GM12874 (cell line): ENCODE measurements around the gene RPP40.

ENCODE experiments used
- CTCF ChIP-seq: IDR thresholded peaks from 2 replicates; pipeline ENCODE4 v1.5.1; 2011; ENCODE audit warnings: low read depth, mild to moderate bottlenecking, control low read depth, low read length, moderate library complexity; ENCODE audit not compliant: insufficient read depth

RPP40 gene

GRCh38 chr6:4965562-4966389 is 38.1 kb downstream of the RPP40 start:
- no peak for TF ChIP-seq CTCF

- TF ChIP-seq CTCF = no peak
Observed at GRCh38 chr6:4964675-4965561, 38.9 kb downstream of the RPP40 start.

- TF ChIP-seq CTCF = no peak
Observed at GRCh38 chr6:4962905-4963304, 40.9 kb downstream of the RPP40 start.

GRCh38 chr6:4961322-4962168 is 42.3 kb downstream of the RPP40 start:
- no peak for TF ChIP-seq CTCF

GRCh38 chr6:4958624-4959023 is 45.2 kb downstream of the RPP40 start:
- no peak for TF ChIP-seq CTCF

- TF ChIP-seq CTCF = 0 out of 2 replicates have a peak, but pooled peaks have one; percentile 8
Observed at GRCh38 chr6:4957521-4958231, 46.2 kb downstream of the RPP40 start.
